Measurements from ENCODE around the gene PACRG.

GRCh38 chr6:163325390-163325784 lies 597.6 kb downstream of the PACRG start:
- TF ChIP-seq PATZ1 (CRISPR knock-in tag; IDR thresholded peaks at IDR 0.05; ENCODE audit: borderline replicate concordance): no peak
- TF ChIP-seq ZC3H10 (CRISPR knock-in tag; IDR thresholded peaks at IDR 0.05): no peak
